Immature natural killer cell (primary cell): ENCODE data around the gene EIF1AD. TPM values are rescaled to one million over a fixed set of nuclear protein-coding genes. Genes with fewer than 3 reads are reported as not detected.
"Not testable (repeated sequence)": the region's sequence is repeated elsewhere in the genome, so short reads cannot be mapped to it uniquely, and the experiment has no call there.

ENCODE experiments used
- DNase-seq, 3 donors: peaks; one replicate each; pipeline ENCODE4 v3.0.0; 2022; ENCODE audit warnings: mixed read lengths in 1 of 3
- H3K27ac Mint-ChIP-seq, 6 donors: one replicate each; pipeline ENCODE4 v1.8.0; 2020; ENCODE audit warnings: mixed read lengths in 6 of 6, mild to moderate bottlenecking in 5 of 6, inconsistent platforms in 4 of 6, moderate library complexity in 3 of 6
- H3K27me3 Mint-ChIP-seq, 3 donors: one replicate each; pipeline ENCODE4 v1.8.0; 2020 to 2021; ENCODE audit warnings: low read depth in 3 of 3, mild to moderate bottlenecking in 3 of 3, mixed read lengths in 3 of 3, moderate library complexity in 3 of 3, inconsistent platforms in 1 of 3
- H3K36me3 Mint-ChIP-seq, 3 donors: one replicate each; pipeline ENCODE4 v1.8.0; 2020; ENCODE audit warnings: mixed read lengths in 3 of 3, inconsistent platforms in 2 of 3, mild to moderate bottlenecking in 2 of 3
- H3K4me1 Mint-ChIP-seq, 2 donors: one replicate each; pipeline ENCODE4 v1.8.0; 2020; ENCODE audit warnings: inconsistent platforms in 2 of 2, mild to moderate bottlenecking in 2 of 2, mixed read lengths in 2 of 2, moderate library complexity in 1 of 2
- H3K4me3 Mint-ChIP-seq, 5 donors: one replicate each; pipeline ENCODE4 v1.8.0; 2020; ENCODE audit warnings: mild to moderate bottlenecking in 5 of 5, mixed read lengths in 5 of 5, inconsistent platforms in 3 of 5, moderate library complexity in 3 of 5
- H3K9me3 Mint-ChIP-seq, 6 donors: one replicate each; pipeline ENCODE4 v1.8.0; 2020; ENCODE audit warnings: mild to moderate bottlenecking in 6 of 6, mixed read lengths in 6 of 6, inconsistent platforms in 4 of 6, moderate library complexity in 3 of 6
- polyA plus RNA-seq, 3 donors: library from polyadenylated mRNA; unstranded; fragments of 300-500 nt; fragmentation: Illumina TruSeq; gene quantifications; one replicate each; pipeline ENCODE4 v1.2.3, GENCODE V29; 2021

The EIF1AD gene
- polyA plus RNA-seq, 3 donors from 2014 or later, result 14.0 to 26.0 (median 21.0) TPM

- H3K9me3 Mint-ChIP-seq, result no peaks in the 10 kb centered on the region
- no peak overlapping the region for H3K27ac Mint-ChIP-seq
- peaks cover 5 to 9% (median 9%) of the 10 kb centered on the region in 3 donors for H3K27me3 Mint-ChIP-seq
- peaks cover 10 to 28% (median 19%) of the 10 kb centered on the region in 3 donors for H3K36me3 Mint-ChIP-seq
- H3K4me1 Mint-ChIP-seq, result peaks cover 27 to 48% of the 10 kb centered on the region in 2 donors
- H3K4me3 Mint-ChIP-seq, result no peak overlapping the region
- DNase-seq, result no peak
Measured at GRCh38 chr11:65964906-65965305, 37.1 kb downstream of the EIF1AD start.

- peaks cover 5 to 10% (median 7%) of the 10 kb centered on the region in 3 donors for H3K27me3 Mint-ChIP-seq
- DNase-seq, result no peak
- H3K27ac Mint-ChIP-seq, result peak overlapping the region; percentile 84 to 97 (median 89)
- H3K4me3 Mint-ChIP-seq, result peak overlapping the region; percentile 94 to 98 (median 98)
- peaks cover 27 to 36% of the 10 kb centered on the region in 2 donors for H3K4me1 Mint-ChIP-seq
- H3K9me3 Mint-ChIP-seq, result no peaks in the 10 kb centered on the region
- peaks cover 4 to 14% (median 8%) of the 10 kb centered on the region in 3 donors for H3K36me3 Mint-ChIP-seq
Measured at GRCh38 chr11:65962141-65962564, 39.8 kb downstream of the EIF1AD start.

- Mint-ChIP-seq H3K9me3 (no peaks in the 10 kb centered on the region), H3K27ac (peak within 1 kb of the TSS; percentile 93 to 99 (median 98)), H3K36me3 (peaks cover 4 to 8% (median 8%) of the 10 kb centered on the region in 3 donors), H3K4me1 (peaks cover 27 to 42% of the 10 kb centered on the region in 2 donors), H3K4me3 (peak within 1 kb of the TSS; percentile 94 to 98 (median 98)), H3K27me3 (peaks cover 5 to 10% (median 7%) of the 10 kb centered on the region in 3 donors)
- peak; percentile 96 for DNase-seq
Measured at GRCh38 chr11:65961267-65962140, 40.5 kb downstream of the EIF1AD start, which contains the start of gene SART1. Gene SART1, plus strand, starts transcription at chr11:65961734. Its CDS starts 47 bp downstream, at chr11:65961781.

GRCh38 chr11:65960824-65961266 lies 41.1 kb downstream of the EIF1AD start:
- H3K4me1 Mint-ChIP-seq, result peaks cover 27 to 42% of the 10 kb centered on the region in 2 donors
- DNase-seq, result no peak
- H3K4me3 Mint-ChIP-seq, result peak overlapping the region; percentile 94 to 98 (median 98)
- peaks cover 5 to 10% (median 7%) of the 10 kb centered on the region in 3 donors for H3K27me3 Mint-ChIP-seq
- peaks cover 2 to 6% (median 5%) of the 10 kb centered on the region in 3 donors for H3K36me3 Mint-ChIP-seq
- no peaks in the 10 kb centered on the region for H3K9me3 Mint-ChIP-seq
- H3K27ac Mint-ChIP-seq, result peak overlapping the region; percentile 93 to 99 (median 98)

GRCh38 chr11:65958774-65959420 lies 43.1 kb downstream of the EIF1AD start:
- Mint-ChIP-seq H3K4me1 (peaks cover 25 to 34% of the 10 kb centered on the region in 2 donors), H3K36me3 (peaks cover 0 to 4% (median 0%) of the 10 kb centered on the region in 3 donors), H3K4me3 (peak overlapping the region in 1 of 5 donors; percentile 40), H3K9me3 (no peaks in the 10 kb centered on the region), H3K27me3 (peaks cover 5 to 8% (median 6%) of the 10 kb centered on the region in 3 donors), H3K27ac (peak overlapping the region in 1 of 6 donors; percentile 30)
- DNase-seq, result no peak

GRCh38 chr11:65958291-65958690 lies 43.7 kb downstream of the EIF1AD start:
- no peaks in the 10 kb centered on the region for H3K9me3 Mint-ChIP-seq
- peaks cover 0 to 4% (median 0%) of the 10 kb centered on the region in 3 donors for H3K36me3 Mint-ChIP-seq
- no peak for DNase-seq
- peaks cover 21 to 28% of the 10 kb centered on the region in 2 donors for H3K4me1 Mint-ChIP-seq
- H3K27ac Mint-ChIP-seq, result peak overlapping the region in 1 of 6 donors; percentile 3
- H3K4me3 Mint-ChIP-seq, result peak overlapping the region in 1 of 5 donors; percentile 40
- peaks cover 5 to 8% (median 6%) of the 10 kb centered on the region in 3 donors for H3K27me3 Mint-ChIP-seq

- peaks cover 0 to 6% of the 10 kb centered on the region in 2 donors for H3K4me1 Mint-ChIP-seq
- no peak overlapping the region for H3K27ac Mint-ChIP-seq
- DNase-seq, result no peak
- no peaks in the 10 kb centered on the region for H3K36me3 Mint-ChIP-seq
- no peaks in the 10 kb centered on the region for H3K9me3 Mint-ChIP-seq
- peaks cover 0 to 1% (median 0%) of the 10 kb centered on the region in 3 donors for H3K27me3 Mint-ChIP-seq
- H3K4me3 Mint-ChIP-seq, result no peak overlapping the region
Measured at GRCh38 chr11:65954771-65955170, 47.2 kb downstream of the EIF1AD start.

- DNase-seq, result no peak
- Mint-ChIP-seq H3K36me3 (no peaks in the 10 kb centered on the region), H3K4me1 (peaks cover 0 to 6% of the 10 kb centered on the region in 2 donors), H3K9me3 (no peaks in the 10 kb centered on the region), H3K4me3 (no peak overlapping the region), H3K27ac (no peak overlapping the region), H3K27me3 (no peaks in the 10 kb centered on the region)
Measured at GRCh38 chr11:65953471-65953870, 48.5 kb downstream of the EIF1AD start.

GRCh38 chr11:65952052-65952521 lies 49.9 kb downstream of the EIF1AD start:
- no peak overlapping the region for H3K27ac Mint-ChIP-seq
- H3K4me1 Mint-ChIP-seq, result peaks cover 0 to 6% of the 10 kb centered on the region in 2 donors
- H3K36me3 Mint-ChIP-seq, result no peaks in the 10 kb centered on the region
- DNase-seq, result no peak
- peaks cover 0 to under 1% (median 0%) of the 10 kb centered on the region in 3 donors for H3K27me3 Mint-ChIP-seq
- H3K9me3 Mint-ChIP-seq, result no peaks in the 10 kb centered on the region
- no peak overlapping the region for H3K4me3 Mint-ChIP-seq

GRCh38 chr11:65951641-65952040 lies 50.3 kb downstream of the EIF1AD start:
- not testable (repeated sequence) for H3K4me1 Mint-ChIP-seq, H3K9me3 Mint-ChIP-seq, DNase-seq, H3K27me3 Mint-ChIP-seq, H3K4me3 Mint-ChIP-seq, H3K27ac Mint-ChIP-seq, H3K36me3 Mint-ChIP-seq

GRCh38 chr11:65950711-65951110 lies 51.2 kb downstream of the EIF1AD start:
- not testable (repeated sequence) for H3K27me3 Mint-ChIP-seq, H3K27ac Mint-ChIP-seq, H3K36me3 Mint-ChIP-seq, DNase-seq, H3K4me1 Mint-ChIP-seq, H3K4me3 Mint-ChIP-seq, H3K9me3 Mint-ChIP-seq

GRCh38 chr11:65947603-65948125 lies 54.3 kb downstream of the EIF1AD start:
- Mint-ChIP-seq H3K9me3 (no peaks in the 10 kb centered on the region), H3K4me3 (no peak overlapping the region)

GRCh38 chr11:65947133-65947532 lies 54.8 kb downstream of the EIF1AD start:
- Mint-ChIP-seq H3K27me3 (peaks cover 0 to 2% (median 0%) of the 10 kb centered on the region in 3 donors), H3K4me1 (no peaks in the 10 kb centered on the region), H3K9me3 (no peaks in the 10 kb centered on the region), H3K27ac (no peak overlapping the region), H3K4me3 (no peak overlapping the region), H3K36me3 (no peaks in the 10 kb centered on the region)
- no peak for DNase-seq

More at GRCh38 chr11:65947603-65948125, 54.3 kb downstream of the EIF1AD start:
- peaks cover 0 to 2% (median 0%) of the 10 kb centered on the region in 3 donors for H3K27me3 Mint-ChIP-seq
- no peaks in the 10 kb centered on the region for H3K36me3 Mint-ChIP-seq
- DNase-seq, result no peak
- no peak overlapping the region for H3K27ac Mint-ChIP-seq
- H3K4me1 Mint-ChIP-seq, result no peaks in the 10 kb centered on the region
